K562 (cell line): Measurements from ENCODE around the gene PREP. TPM values are rescaled to one million over a fixed set of nuclear protein-coding genes. Genes with fewer than 3 reads are reported as not detected.

ENCODE experiments used
- ATAC-seq: fragments of 200-7000 bp; cut with Tn5 transposase; 3 replicates; pipeline ENCODE4 v1.9.1; 2020; ENCODE audit warnings: moderate library complexity
- BruUV-seq: library from RNA; stranded (reverse); fragments of 400-500 nt; replicated peaks from 2 replicates; lab custom pipeline; 2021; lab: Mats Ljungman, UMichigan
- CTCF ChIA-PET: fragments of 300-600 bp; formaldehyde crosslinking; extraction: SDS; loops from one replicate; lab custom pipeline; 2021; ENCODE audit warnings: low intra/inter-chr PET ratio; lab: Yijun Ruan, JAX
- POLR2A ChIA-PET: fragments of 300-600, 350-650 bp; sonication (Branson Sonifier 250); formaldehyde crosslinking; extraction: SDS; loops from one replicate; lab custom pipeline; 2021; ENCODE audit warnings: antibody characterized with exemption, inconsistent platforms; lab: Yijun Ruan, JAX
- DNase-seq, 4 experiments: peaks; one replicate each; pipeline versions ENCODE4 v3.0.0 to v3.0.0-alpha.2; 2011 to 2018; ENCODE audit warnings: low spot score in 3 of 4, mixed read lengths in 3 of 4; ENCODE audit errors: extremely low read depth in 1 of 4
- FAIRE-seq: peaks from 2 replicates; lab custom pipeline; 2011; peaks lifted over from hg19 to GRCh38; lab: Jason Lieb, UNC
- H2AFZ ChIP-seq: 2 replicates; pipeline ENCODE4 v1.6.0; 2011; ENCODE audit warnings: low read depth, low read length, control low read depth, inconsistent platforms
- H3K27ac ChIP-seq: fragments of 200-600 bp; 3 replicates; pipeline ENCODE4 v1.8.0; 2011; ENCODE audit warnings: low read depth, mild to moderate bottlenecking, control low read depth, inconsistent platforms, low read length, moderate library complexity, mixed read lengths; ENCODE audit errors: extremely low read depth
- H3K27me3 ChIP-seq, 2 experiments: fragments of 300-600 bp in 1 of 2; 2 replicates in 1 of 2; 3 replicates in 1 of 2; pipeline versions ENCODE4 v1.6.0 to v1.8.0; 2011; ENCODE audit warnings: inconsistent platforms in 2 of 2, low read length in 2 of 2, mild to moderate bottlenecking in 1 of 2, mixed read lengths in 1 of 2, moderate library complexity in 1 of 2; ENCODE audit not compliant: control insufficient read depth in 2 of 2, insufficient read depth in 2 of 2
- H3K36me3 ChIP-seq: fragments of 300-600 bp; 3 replicates; pipeline ENCODE4 v1.8.0; 2011; ENCODE audit warnings: mild to moderate bottlenecking, low read length, inconsistent platforms; ENCODE audit not compliant: control insufficient read depth, insufficient read depth
- H3K4me1 ChIP-seq, 2 experiments: fragments of 200-600 bp in 1 of 2; replicated peaks in 1 of 2; 2 replicates in 1 of 2; 3 replicates in 1 of 2; pipeline versions ENCODE4 v1.5.1 to v1.8.0; 2011; ENCODE audit warnings: inconsistent platforms in 2 of 2, low read length in 2 of 2, mild to moderate bottlenecking in 1 of 2, mixed read lengths in 1 of 2, moderate library complexity in 1 of 2; ENCODE audit not compliant: control insufficient read depth in 2 of 2, insufficient read depth in 2 of 2
- H3K4me2 ChIP-seq: 2 replicates; pipeline ENCODE4 v1.6.1; 2011; ENCODE audit warnings: low read length, control low read depth, inconsistent platforms, mixed read lengths; ENCODE audit not compliant: insufficient read depth
- H3K4me3 ChIP-seq: fragments of 200-600 bp; sonication (generic), shearing (Covaris generic); 2 replicates; pipeline ENCODE4 v1.5.1; 2016; ENCODE audit warnings: control low read depth, inconsistent platforms
- H3K79me2 ChIP-seq: fragments of 200-600 bp; 3 replicates; pipeline ENCODE4 v1.8.0; 2011; ENCODE audit warnings: low read length, inconsistent platforms; ENCODE audit not compliant: control insufficient read depth, insufficient read depth
- H3K9ac ChIP-seq, 2 experiments: 2 replicates each; pipeline versions ENCODE4 v1.6.0 to v1.6.1; 2011; ENCODE audit warnings: low read depth in 2 of 2, low read length in 2 of 2, control low read depth in 1 of 2, inconsistent platforms in 1 of 2, mild to moderate bottlenecking in 1 of 2, mixed read lengths in 1 of 2; ENCODE audit not compliant: insufficient read depth in 1 of 2
- H3K9me1 ChIP-seq: one replicate; pipeline ENCODE4 v1.6.0; 2011; ENCODE audit warnings: inconsistent platforms, mild to moderate bottlenecking, low read length, moderate library complexity; ENCODE audit not compliant: control insufficient read depth, insufficient read depth
- H3K9me3 ChIP-seq: replicated peaks from 2 replicates; pipeline ENCODE4 v1.5.1; 2011; ENCODE audit warnings: low read depth, low read length, inconsistent platforms; ENCODE audit not compliant: control insufficient read depth, insufficient read depth
- H4K20me1 ChIP-seq: replicated peaks from 2 replicates; pipeline ENCODE4 v1.6.1; 2011; ENCODE audit warnings: low read length, inconsistent platforms, mixed read lengths; ENCODE audit not compliant: control insufficient read depth, insufficient read depth
- CBFA2T3 ChIP-seq: fragments of 450-650 bp; IDR thresholded peaks from 2 replicates; pipeline ENCODE4 v1.6.1; 2017
- CLOCK ChIP-seq: fragments of 250-450 bp; sonication (Bioruptor Pico); IDR thresholded peaks from 2 replicates; pipeline ENCODE4 v1.4.0; 2020; ENCODE audit warnings: mild to moderate bottlenecking, moderate library complexity, borderline replicate concordance
- WGBS: fragments of 100-300 bp; shearing (Covaris generic); methylation state at CpG from one replicate; pipeline ENCODE4 v1.1.6; 2016; ENCODE audit warnings: low coverage, mixed read lengths; ENCODE audit not compliant: insufficient coverage; ENCODE audit errors: missing lambda C conversion rate; 5-methylcytosine and 5-hydroxymethylcytosine counted together
- in situ Hi-C: fragments of 300-500 bp; cut with MboI; formaldehyde crosslinking; loops from 4 replicates; pipeline ENCODE4 v1.15.0; 2018; ENCODE audit warnings: inconsistent platforms, mixed read lengths
- intact Hi-C: fragments of 100-400 bp; cut with micrococcal nuclease; formaldehyde crosslinking; loops from 2 replicates; pipeline ENCODE4 v1.14.2; 2022
- polyA plus RNA-seq, 8 experiments: library from polyadenylated mRNA; depleted of rRNA in 4 of 8; stranded (reverse) in 5 of 8; unstranded in 3 of 8; fragments of >200 nt; fragmentation: Nextera tagmentation in 2 of 8; fragmentation: Illumina TruSeq in 1 of 8; extraction: Ambion mirVana in 2 of 8; extraction: Trizol in 1 of 8; gene quantifications; 2 replicates each; pipeline versions ENCODE4 v1.2.1 to v1.2.3, GENCODE V29; 2011 to 2014; ENCODE audit warnings: inconsistent platforms in 1 of 8, missing spikeins in 1 of 8
- total RNA-seq, 7 experiments: library from RNA; depleted of rRNA in 6 of 7; stranded (reverse); fragments of >200 nt in 6 of 7; fragmentation: Illumina TruSeq in 2 of 7; extraction: Trizol in 2 of 7; gene quantifications; 2 replicates each; pipeline versions ENCODE4 v1.2.1 to v1.2.3, GENCODE V29; 2011 to 2021; ENCODE audit warnings: low replicate concordance in 1 of 7
- TF ChIP-seq, protein P1 (sequence below): fragments of 250-450 bp; sonication (Bioruptor Pico); IDR thresholded peaks from 2 replicates; pipeline ENCODE4 v1.4.0; 2020; ENCODE audit warnings: mild to moderate bottlenecking, moderate library complexity

The PREP gene
- total and polyA plus RNA-seq, 9 of the 15 experiments (the other 6 are each of a cell fraction or from before 2014, with no cell fraction given), result 14.1 to 60.8 (median 28.3) TPM

DNA sequence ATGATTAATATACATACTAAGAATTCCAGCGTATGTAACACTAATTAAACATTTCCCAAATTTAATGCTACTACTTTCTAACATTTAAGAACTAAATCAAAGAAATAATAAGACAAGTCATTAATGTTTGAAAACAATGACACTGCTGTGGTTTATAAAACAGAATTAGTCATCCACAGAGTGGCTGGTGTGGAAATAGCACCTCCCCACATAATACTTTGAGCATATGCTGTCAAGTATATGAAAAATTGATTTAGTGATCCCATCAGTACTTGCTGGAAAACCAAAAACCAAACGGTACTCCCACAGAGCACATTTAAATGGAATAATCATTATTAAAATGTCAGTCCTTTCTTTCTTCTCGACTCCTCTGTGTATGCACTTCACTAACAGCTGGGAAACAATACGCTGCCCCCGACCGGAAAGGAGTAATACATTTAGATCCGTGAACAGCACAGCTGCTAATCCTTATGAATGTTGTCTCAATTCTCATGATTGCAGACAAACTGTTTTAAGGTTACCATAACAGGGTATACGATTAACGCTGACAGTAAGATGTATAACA is 78.4 kb downstream of the PREP start (continued):
- TF ChIP-seq, protein P1, sequence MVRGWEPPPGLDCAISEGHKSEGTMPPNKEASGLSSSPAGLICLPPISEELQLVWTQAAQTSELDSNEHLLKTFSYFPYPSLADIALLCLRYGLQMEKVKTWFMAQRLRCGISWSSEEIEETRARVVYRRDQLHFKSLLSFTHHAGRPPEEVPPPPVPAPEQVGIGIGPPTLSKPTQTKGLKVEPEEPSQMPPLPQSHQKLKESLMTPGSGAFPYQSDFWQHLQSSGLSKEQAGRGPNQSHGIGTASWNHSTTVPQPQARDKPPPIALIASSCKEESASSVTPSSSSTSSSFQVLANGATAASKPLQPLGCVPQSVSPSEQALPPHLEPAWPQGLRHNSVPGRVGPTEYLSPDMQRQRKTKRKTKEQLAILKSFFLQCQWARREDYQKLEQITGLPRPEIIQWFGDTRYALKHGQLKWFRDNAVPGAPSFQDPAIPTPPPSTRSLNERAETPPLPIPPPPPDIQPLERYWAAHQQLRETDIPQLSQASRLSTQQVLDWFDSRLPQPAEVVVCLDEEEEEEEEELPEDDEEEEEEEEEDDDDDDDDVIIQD (CRISPR knock-in tag), result no peak

- H3K4me2 ChIP-seq, result no peak overlapping the region
- H3K27me3 ChIP-seq, result no peaks in the 10 kb centered on the region
- 78% methylated on average over 3 of the region's 3 CpGs for WGBS
- no peaks in the 10 kb centered on the region for H3K4me1 ChIP-seq
- CTCF ChIA-PET, result no interaction called here
- no peak overlapping the region for H3K4me3 ChIP-seq
- BruUV-seq, result no TSS peak
- TF ChIP-seq CLOCK (CRISPR knock-in tag) (no peak), CBFA2T3 (peak; percentile 30)
- no peak overlapping the region for H2AFZ ChIP-seq
- H3K9me1 ChIP-seq, result no peaks in the 10 kb centered on the region
- intact Hi-C loops (no loop called here), in situ Hi-C loops (no loop called here)
- H3K9me3 ChIP-seq, result no peaks in the 10 kb centered on the region
- DNase-seq, result peak in 2 of 4 experiments; percentile 11 to 18
- H4K20me1 ChIP-seq, result peaks cover 2% of the 10 kb centered on the region; the same call in 1 of the 2 replicates
- H3K36me3 ChIP-seq, result peaks cover 84% of the 10 kb centered on the region
- ATAC-seq, result no peak
- FAIRE-seq, result no peak
- no peaks in the 10 kb centered on the region for H3K79me2 ChIP-seq
- H3K27ac ChIP-seq, result no peak overlapping the region
- POLR2A ChIA-PET, result interaction anchor here (0.9 to 1.0 kb wide), 2 partner anchors 16 to 24 kb away, joined by 3 to 4 read pairs; no protein-coding TSS in a partner anchor
- no peak overlapping the region for H3K9ac ChIP-seq
Measured at GRCh38 chr6:105322499-105323225, 80.2 kb downstream of the PREP start.
